ENCODE results near the gene DGKA.

Gene DGKA

GRCh38 chr12:55929306-55929791 lies 1.6 kb upstream of the DGKA start:
- Histone ChIP-seq H3K4me3 (no peak overlapping the region), H3K27ac (peak overlapping the region in 20 of 21 experiments; percentile 38 to 99 (median 96))

GRCh38 chr12:55931317-55931779 lies 386 bp downstream of the DGKA start:
- peak overlapping the region; percentile 20 to 99 (median 95) for H3K27ac ChIP-seq
- H3K4me3 ChIP-seq = peak overlapping the region; percentile 57 to 85 (median 71)

- peak overlapping the region; percentile 59 to 99 (median 95) for H3K27ac ChIP-seq
- peak overlapping the region; percentile 57 to 85 (median 71) for H3K4me3 ChIP-seq
Observed at GRCh38 chr12:55931780-55932550, 1.0 kb downstream of the DGKA start.

- H3K27ac ChIP-seq = peak overlapping the region; percentile 59 to 99 (median 95)
- peak overlapping the region; percentile 57 to 85 (median 71) for H3K4me3 ChIP-seq
Observed at GRCh38 chr12:55932551-55932910, 1.6 kb downstream of the DGKA start.

- H3K27ac ChIP-seq = peak overlapping the region in 19 of 21 experiments; percentile 83 to 99 (median 96)
- peak overlapping the region in 5 of 7 experiments; percentile 57 to 85 (median 71) for H3K4me3 ChIP-seq
Observed at GRCh38 chr12:55933169-55933798, 2.3 kb downstream of the DGKA start.

- H3K27ac ChIP-seq = peak overlapping the region in 16 of 21 experiments; percentile 29 to 99 (median 94)
- peak overlapping the region in 2 of 7 experiments; percentile 57 to 68 for H3K4me3 ChIP-seq
Observed at GRCh38 chr12:55933799-55934742, 3.1 kb downstream of the DGKA start.

GRCh38 chr12:55934773-55935172 lies 3.8 kb downstream of the DGKA start:
- Histone ChIP-seq H3K4me3 (no peak overlapping the region), H3K27ac (peak overlapping the region in 8 of 21 experiments; percentile 60 to 99 (median 70))

- Histone ChIP-seq H3K27ac (peak overlapping the region in 17 of 21 experiments; percentile 1 to 99 (median 51)), H3K4me3 (peak overlapping the region in 3 of 7 experiments; percentile 4 to 15 (median 5))
Observed at GRCh38 chr12:55935738-55936151, 4.8 kb downstream of the DGKA start.

GRCh38 chr12:55937981-55938380 lies 7.0 kb downstream of the DGKA start:
- H3K4me3 ChIP-seq = no peak overlapping the region
- peak overlapping the region in 5 of 21 experiments; percentile 15 to 44 (median 30) for H3K27ac ChIP-seq

GRCh38 chr12:55938826-55939501 lies 8.0 kb downstream of the DGKA start:
- peak overlapping the region in 9 of 21 experiments; percentile 9 to 71 (median 32) for H3K27ac ChIP-seq

GRCh38 chr12:55940065-55940732 lies 9.2 kb downstream of the DGKA start:
- Histone ChIP-seq H3K27ac (peak overlapping the region in 13 of 21 experiments; percentile 2 to 71 (median 47)), H3K4me3 (no peak overlapping the region)

More at GRCh38 chr12:55938826-55939501, 8.0 kb downstream of the DGKA start:
- no peak overlapping the region for H3K4me3 ChIP-seq

GRCh38 chr12:55942055-55942454 lies 11.1 kb downstream of the DGKA start:
- no peak overlapping the region for H3K27ac ChIP-seq
- no peak overlapping the region for H3K4me3 ChIP-seq

- no peak overlapping the region for H3K4me3 ChIP-seq
- no peak overlapping the region for H3K27ac ChIP-seq
Observed at GRCh38 chr12:55942577-55943136, 11.7 kb downstream of the DGKA start.

GRCh38 chr12:55946553-55946952 lies 15.6 kb downstream of the DGKA start:
- Histone ChIP-seq H3K4me3 (no peak overlapping the region), H3K27ac (no peak overlapping the region)

GRCh38 chr12:55955344-55955743 lies 24.4 kb downstream of the DGKA start:
- H3K27ac ChIP-seq = peak overlapping the region in 9 of 21 experiments; percentile 13 to 70 (median 49)
- no peak overlapping the region for H3K4me3 ChIP-seq

GRCh38 chr12:55955800-55956508 lies 25.0 kb downstream of the DGKA start:
- H3K4me3 ChIP-seq = no peak overlapping the region

More at GRCh38 chr12:55955800-55956508, 25.0 kb downstream of the DGKA start:
- peak overlapping the region in 11 of 21 experiments; percentile 13 to 70 (median 54) for H3K27ac ChIP-seq

Measured in skin epidermis (tissue), 12 donors.